GM19438 (cell line): ENCODE results near the gene MAP7D2.
A peak's percentile ranks its signal among the peaks of the same experiment; 100 is the strongest.

Experiments used
- ATAC-seq: cut with Tn5 transposase; IDR thresholded peaks from one replicate; pipeline ENCODE4 v1.9.1; 2021; ENCODE audit warnings: low read depth; ENCODE audit not compliant: unreplicated experiment

MAP7D2 gene

GRCh38 chrX:20053537-20053936 is 63.2 kb downstream of the MAP7D2 start:
- ATAC-seq: no peak

GRCh38 chrX:20046864-20047263 is 69.8 kb downstream of the MAP7D2 start:
- ATAC-seq: no peak

- no peak for ATAC-seq
These were observed 70.5 kb downstream of the MAP7D2 start for GRCh38 chrX:20046223-20046622.

- no peak for ATAC-seq
These were observed 74.5 kb downstream of the MAP7D2 start for GRCh38 chrX:20042221-20042620.

- no peak for ATAC-seq
These were observed 77.7 kb downstream of the MAP7D2 start for GRCh38 chrX:20038966-20039365.

GRCh38 chrX:20037186-20037585 is 79.5 kb downstream of the MAP7D2 start:
- no peak for ATAC-seq

GRCh38 chrX:20032201-20032600 is 84.5 kb downstream of the MAP7D2 start:
- ATAC-seq: no peak

- ATAC-seq: no peak
These were observed 87.0 kb downstream of the MAP7D2 start for GRCh38 chrX:20029728-20030127.

- no peak for ATAC-seq
These were observed 88.1 kb downstream of the MAP7D2 start for GRCh38 chrX:20028588-20028987.

- ATAC-seq: no peak
These were observed 90.4 kb downstream of the MAP7D2 start for GRCh38 chrX:20026278-20026677.

- no peak for ATAC-seq
These were observed 96.9 kb downstream of the MAP7D2 start for GRCh38 chrX:20019672-20020365.

- no peak for ATAC-seq
These were observed 100.1 kb downstream of the MAP7D2 start for GRCh38 chrX:20016616-20016945.

GRCh38 chrX:20015945-20016615 is 100.6 kb downstream of the MAP7D2 start:
- no peak for ATAC-seq

GRCh38 chrX:20015422-20015821 is 101.3 kb downstream of the MAP7D2 start:
- ATAC-seq: peak; percentile 64

- no peak for ATAC-seq
These were observed 105.1 kb downstream of the MAP7D2 start for GRCh38 chrX:20011608-20012007.

- no peak for ATAC-seq
These were observed 108.6 kb downstream of the MAP7D2 start for GRCh38 chrX:20007962-20008622.

GRCh38 chrX:20005883-20006282 is 110.8 kb downstream of the MAP7D2 start:
- ATAC-seq: no peak

GRCh38 chrX:20001588-20001987 is 115.1 kb downstream of the MAP7D2 start:
- ATAC-seq: no peak

GRCh38 chrX:19991350-19991718 is 125.4 kb downstream of the MAP7D2 start:
- no peak for ATAC-seq

- peak; percentile 95 for ATAC-seq
These were observed 126.0 kb downstream of the MAP7D2 start, which contains the start of gene BCLAF3 for GRCh38 chrX:19990556-19991349. Gene BCLAF3, minus strand, starts transcription at chrX:19991061. Its CDS starts 20,797 bp downstream, at chrX:19970264.

GRCh38 chrX:19990151-19990555 is 126.6 kb downstream of the MAP7D2 start:
- peak; percentile 8 for ATAC-seq
